Measurements from ENCODE around the gene CSH1.
"Not testable (repeated sequence)": the region's sequence is repeated elsewhere in the genome, so short reads cannot be mapped to it uniquely, and the experiment has no call there.

CSH1 gene

GRCh38 chr17:63927464-63928171 lies 31.2 kb upstream of the CSH1 start:
- DNase-seq (ENCODE audit: extremely low read depth, low read depth): no peak
- no peak for TF ChIP-seq CTCF (IDR thresholded peaks at IDR 0.05; ENCODE audit: low read depth, low read length)

- DNase-seq (ENCODE audit: extremely low read depth, low read depth): no peak
- no peak for TF ChIP-seq CTCF (IDR thresholded peaks at IDR 0.05; ENCODE audit: low read depth, low read length)
Measured at GRCh38 chr17:63926164-63926563, 29.8 kb upstream of the CSH1 start.

DNA sequence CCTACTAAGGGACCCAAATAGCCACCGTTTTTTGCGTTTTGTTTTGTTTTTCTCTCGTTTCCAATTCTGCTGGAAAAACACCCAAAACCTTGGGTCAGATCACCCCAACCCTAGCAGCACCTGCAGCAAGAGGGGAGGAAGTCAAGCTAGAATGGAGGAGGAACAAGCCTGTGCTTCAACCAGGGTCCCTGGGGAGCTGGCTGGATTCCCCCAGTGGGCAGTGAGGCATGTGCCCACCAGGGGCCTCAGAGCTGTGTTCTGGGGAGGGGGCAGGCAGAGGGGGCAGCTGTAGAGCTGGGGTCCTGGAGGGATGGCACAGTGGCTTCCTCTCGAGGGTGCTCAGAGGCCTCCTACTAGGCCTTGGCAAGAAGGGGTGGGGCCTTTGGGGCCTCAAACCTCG lies 29.2 kb upstream of the CSH1 start:
- DNase-seq (ENCODE audit: extremely low read depth, low read depth): no peak
- no peak for TF ChIP-seq CTCF (IDR thresholded peaks at IDR 0.05; ENCODE audit: low read depth, low read length)

DNA sequence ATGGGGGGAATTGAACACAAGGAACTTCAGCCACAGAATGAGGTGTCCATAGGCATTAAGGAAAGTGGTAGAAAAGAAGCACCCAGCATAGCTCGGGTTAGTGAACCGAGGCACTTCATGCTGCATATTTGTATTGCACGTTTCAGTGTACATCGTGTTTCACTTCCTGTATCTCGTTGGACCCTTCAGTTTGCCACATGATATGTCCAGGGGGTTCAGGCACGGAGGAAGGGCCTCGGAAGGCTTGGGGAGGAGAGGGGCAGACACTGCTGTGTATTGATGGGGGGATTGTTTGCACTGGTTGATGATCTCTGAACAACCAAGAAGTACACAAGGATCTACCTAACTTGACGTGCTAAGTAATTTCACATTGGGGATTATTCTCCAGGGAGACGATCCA lies 26.0 kb upstream of the CSH1 start:
- not testable (repeated sequence) for DNase-seq (ENCODE audit: extremely low read depth, low read depth)

DNA sequence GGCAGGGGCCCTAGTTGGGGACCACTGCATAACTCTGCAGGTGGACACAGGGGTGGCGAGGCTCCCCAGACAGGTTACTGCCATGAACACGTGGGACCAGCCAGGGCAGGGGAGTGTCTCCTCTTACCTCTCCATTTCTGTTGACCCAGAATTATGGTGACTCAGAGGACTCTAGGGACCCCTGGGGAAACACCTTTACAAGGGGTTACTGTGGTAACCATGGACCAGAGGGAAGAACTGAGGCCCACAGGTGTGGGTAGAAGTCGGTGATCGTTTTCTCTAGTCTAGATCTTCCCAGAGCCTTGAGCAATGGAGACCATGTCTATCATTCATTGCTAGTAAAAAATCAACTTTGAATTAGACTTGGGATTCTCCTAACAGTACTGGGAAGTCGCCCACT lies 24.4 kb upstream of the CSH1 start:
- DNase-seq (ENCODE audit: extremely low read depth, low read depth): not testable (repeated sequence)

DNA sequence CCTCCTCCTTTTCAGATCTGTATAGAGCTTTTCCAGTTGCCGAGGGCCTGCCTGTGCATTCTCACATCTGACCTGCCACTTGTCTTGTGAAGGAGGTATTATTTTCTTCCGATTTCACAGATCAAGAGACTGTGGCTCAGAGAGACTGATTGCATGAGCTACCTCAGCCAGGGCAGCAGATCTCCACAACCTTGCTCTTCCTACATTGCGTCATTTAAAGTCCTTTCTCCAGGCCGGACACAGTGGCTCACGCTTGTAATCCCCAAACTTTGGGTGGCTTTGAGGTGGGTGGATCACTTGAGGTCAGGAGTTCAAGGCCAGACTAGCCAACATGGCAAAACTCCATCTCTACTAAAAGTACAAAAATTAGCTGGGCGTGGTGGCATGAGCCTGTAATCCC lies 23.7 kb upstream of the CSH1 start:
- not testable (repeated sequence) for DNase-seq (ENCODE audit: extremely low read depth, low read depth)

DNA sequence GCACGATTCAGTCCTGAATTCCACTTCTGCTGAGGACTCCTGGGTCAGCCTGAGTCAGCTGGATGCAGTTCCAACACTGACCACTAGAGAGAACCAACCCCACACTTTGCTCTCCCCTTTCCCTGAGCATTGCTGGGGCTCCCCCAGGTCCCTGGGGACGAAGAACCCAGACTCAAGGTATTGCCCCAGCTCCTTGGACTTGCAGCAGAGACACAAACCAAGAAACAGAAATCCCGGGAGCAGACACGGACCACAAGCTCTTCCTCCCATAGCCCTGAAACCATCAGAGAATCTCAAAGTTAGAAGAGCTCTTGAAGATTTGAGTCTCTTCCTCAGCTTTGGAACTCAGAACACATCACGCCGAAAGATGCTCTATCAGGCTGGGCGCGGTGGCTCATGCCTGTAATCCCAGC lies 22.9 kb upstream of the CSH1 start:
- TF ChIP-seq CTCF (IDR thresholded peaks at IDR 0.05; ENCODE audit: low read depth, low read length): peak; percentile 90
- DNase-seq (ENCODE audit: extremely low read depth, low read depth): no peak

DNA sequence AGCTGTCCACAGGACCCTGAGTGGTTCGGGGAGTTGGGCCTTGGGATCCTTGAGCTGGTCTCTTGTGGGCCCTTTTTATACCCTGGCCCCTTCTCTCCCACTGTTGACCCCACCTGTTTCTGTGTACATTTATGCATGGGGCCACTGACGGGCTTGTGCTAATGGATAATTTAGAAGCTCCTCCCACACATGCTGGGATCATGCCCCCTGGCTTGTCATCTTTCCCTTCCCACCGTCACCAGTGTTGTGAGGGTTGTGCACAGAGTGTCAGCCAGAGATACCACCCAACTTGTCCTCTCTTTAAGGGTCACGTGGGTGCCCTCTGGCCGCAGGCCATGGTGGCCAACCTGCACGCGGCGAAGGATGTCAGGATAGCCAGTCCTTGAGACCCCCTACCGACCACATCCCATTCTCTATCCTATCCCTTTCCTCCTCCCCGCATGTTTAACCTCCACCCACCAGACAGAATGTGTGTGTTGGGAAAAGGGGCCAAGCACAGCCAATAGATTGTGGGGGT lies 22.5 kb upstream of the CSH1 start, which contains the start of gene GH1:
Gene GH1, minus strand, starts transcription at position 51 of the 517 bp plus-strand sequence. CDS start 63 bp downstream, outside the sequence.
- not testable (repeated sequence) for DNase-seq (ENCODE audit: extremely low read depth, low read depth)

DNA sequence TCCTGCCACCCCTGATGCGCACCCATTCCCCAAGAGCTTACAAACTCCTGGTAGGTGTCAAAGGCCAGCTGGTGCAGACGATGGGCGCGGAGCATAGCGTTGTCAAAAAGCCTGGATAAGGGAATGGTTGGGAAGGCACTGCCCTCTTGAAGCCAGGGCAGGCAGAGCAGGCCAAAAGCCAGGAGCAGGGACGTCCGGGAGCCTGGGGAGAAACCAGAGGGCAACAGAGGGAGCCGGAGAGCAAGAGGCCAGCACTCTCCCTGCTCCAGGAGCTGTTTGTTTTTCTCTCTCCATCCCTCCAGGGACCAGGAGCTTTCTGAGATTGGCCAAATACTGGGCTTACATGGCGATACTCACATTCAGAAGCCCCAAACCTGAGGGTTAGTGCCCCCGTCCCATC lies 21.9 kb upstream of the CSH1 start:
- no peak; the same call in 1 of the 2 replicates for TF ChIP-seq CTCF (IDR thresholded peaks at IDR 0.05; ENCODE audit: low read depth, low read length)
- DNase-seq (ENCODE audit: extremely low read depth, low read depth): no peak

Data from AG09319 (cell line).